Esophagus muscularis mucosa (tissue), 4 donors: ENCODE measurements around the gene BBX. TPM values are rescaled to one million over a fixed set of nuclear protein-coding genes. Genes with fewer than 3 reads are reported as not detected.

Source experiments
- DNase-seq: peaks from one replicate; pipeline ENCODE4 v3.0.0-alpha.2; 2017; ENCODE audit errors: extremely low spot score
- H3K27ac ChIP-seq, 4 donors: fragments of 200-600 bp; sonication (generic); replicated peaks in 1 of 4; 1 replicate in 3 of 4; 2 replicates in 1 of 4; pipeline ENCODE4 v1.5.1; 2016 to 2019; ENCODE audit warnings: mild to moderate bottlenecking in 1 of 4
- H3K27me3 ChIP-seq, 4 donors: fragments of 200-600 bp; sonication (generic); one replicate each; pipeline versions ENCODE4 v1.5.1 to v1.6.0; 2016 to 2019
- H3K36me3 ChIP-seq, 4 donors: fragments of 200-600 bp; sonication (generic); one replicate each; pipeline ENCODE4 v1.5.1; 2016 to 2019
- H3K4me1 ChIP-seq, 4 donors: fragments of 200-600 bp; sonication (generic); one replicate each; pipeline ENCODE4 v1.5.1; 2016 to 2019
- H3K4me3 ChIP-seq, 4 donors: fragments of 200-600 bp; sonication (generic); 1 replicate in 2 of 4; 2 replicates in 2 of 4; pipeline ENCODE4 v1.5.1; 2016 to 2019; ENCODE audit warnings: mild to moderate bottlenecking in 4 of 4, moderate library complexity in 1 of 4
- H3K9me3 ChIP-seq, 4 donors: fragments of 200-600 bp; sonication (generic); 1 replicate in 3 of 4; 2 replicates in 1 of 4; pipeline ENCODE4 v1.5.1; 2016 to 2019
- CTCF ChIP-seq, 3 experiments: fragments of 200-600 bp in 2 of 3; fragments of 450-650 bp in 1 of 3; sonication (generic) in 2 of 3; IDR thresholded peaks; one replicate each; pipeline ENCODE4 v1.5.1; 2017 to 2019; ENCODE audit warnings: antibody characterized with exemption in 3 of 3, mild to moderate bottlenecking in 2 of 3, moderate library complexity in 1 of 3
- EP300 ChIP-seq: sonication (generic); formaldehyde crosslinking; IDR thresholded peaks from one replicate; pipeline ENCODE4 v1.6.1; 2017; ENCODE audit warnings: antibody characterized with exemption
- POLR2A ChIP-seq: fragments of 450-650 bp; IDR thresholded peaks from one replicate; pipeline ENCODE4 v1.6.1; 2017; ENCODE audit warnings: antibody characterized with exemption, moderate library complexity, mild to moderate bottlenecking, low read depth
- POLR2AphosphoS5 ChIP-seq, 2 donors: sonication (generic); formaldehyde crosslinking; IDR thresholded peaks; one replicate each; pipeline ENCODE4 v1.6.1; 2017; ENCODE audit warnings: antibody characterized with exemption in 2 of 2
- WGBS: methylation state at CpG from one replicate; pipeline ENCODE4 v1.1.5; 2018; 5-methylcytosine and 5-hydroxymethylcytosine counted together
- intact Hi-C: fragments of 100-400 bp; cut with DNase I; formaldehyde crosslinking; loops from one replicate; pipeline ENCODE4 v1.15.1; 2023
- total RNA-seq, 4 donors: library from RNA; depleted of rRNA; stranded (reverse); fragments of >200 nt; gene quantifications; one replicate each; pipeline versions ENCODE4 v1.1.0 to v1.2.1, GENCODE V29; 2016

The BBX gene
- total RNA-seq, 4 donors from 2014 or later, result 49.2 to 78.9 (median 77.9) TPM

GRCh38 chr3:107574650-107575049, 51.9 kb downstream of the BBX start:
- DNase-seq, result no peak
- H3K27ac ChIP-seq, result no peak overlapping the region
- intact Hi-C loops, result loop anchor here (5.0 kb wide), 2 partner anchors 83 to 168 kb away; no protein-coding TSS in a partner anchor
- H3K4me1 ChIP-seq, result peaks cover 0 to 15% (median 7%) of the 10 kb centered on the region in 4 donors
- H3K36me3 ChIP-seq, result peaks cover 0 to 5% (median 0%) of the 10 kb centered on the region in 4 donors
- TF ChIP-seq CTCF (IDR thresholded peaks at IDR 0.05), result peak; percentile 49 to 62 (median 55)
- TF ChIP-seq EP300, result no peak
- H3K9me3 ChIP-seq, result no peaks in the 10 kb centered on the region
- no peaks in the 10 kb centered on the region for H3K27me3 ChIP-seq
- no peak overlapping the region for H3K4me3 ChIP-seq

GRCh38 chr3:107578091-107578490, 55.3 kb downstream of the BBX start:
- Histone ChIP-seq H3K27me3 (no peaks in the 10 kb centered on the region), H3K4me3 (no peak overlapping the region), H3K27ac (no peak overlapping the region), H3K4me1 (peaks cover 0 to 5% (median 2%) of the 10 kb centered on the region in 4 donors), H3K9me3 (no peaks in the 10 kb centered on the region), H3K36me3 (peaks cover 0 to 5% (median 0%) of the 10 kb centered on the region in 4 donors)
- no peak for DNase-seq
- no peak for TF ChIP-seq POLR2AphosphoS5 (IDR thresholded peaks at IDR 0.05)
- no peak for TF ChIP-seq POLR2A
- no peak for TF ChIP-seq EP300
- TF ChIP-seq CTCF (IDR thresholded peaks at IDR 0.05), result no peak
- intact Hi-C loops, result no loop called here
- 87% methylated on average over 2 of the region's 2 CpGs for WGBS

- no peak overlapping the region for H3K4me3 ChIP-seq
- H3K27ac ChIP-seq, result no peak overlapping the region
- intact Hi-C loops, result no loop called here
- H3K27me3 ChIP-seq, result no peaks in the 10 kb centered on the region
- DNase-seq, result no peak
- peaks cover 0 to 5% (median 0%) of the 10 kb centered on the region in 4 donors for H3K4me1 ChIP-seq
- H3K36me3 ChIP-seq, result peaks cover 0 to 5% (median 0%) of the 10 kb centered on the region in 4 donors
- WGBS, result 85% methylated on average over 3 of the region's 3 CpGs
- H3K9me3 ChIP-seq, result no peaks in the 10 kb centered on the region
- TF ChIP-seq POLR2A (no peak), POLR2AphosphoS5 (IDR thresholded peaks at IDR 0.05) (no peak), CTCF (IDR thresholded peaks at IDR 0.05) (no peak), EP300 (no peak)
Observed at GRCh38 chr3:107578523-107578922, 55.8 kb downstream of the BBX start.

GRCh38 chr3:107579371-107579770, 56.6 kb downstream of the BBX start:
- no peak overlapping the region for H3K4me3 ChIP-seq
- DNase-seq, result no peak
- no peak for TF ChIP-seq POLR2AphosphoS5 (IDR thresholded peaks at IDR 0.05)
- TF ChIP-seq POLR2A, result no peak
- TF ChIP-seq EP300, result no peak
- no peak for TF ChIP-seq CTCF (IDR thresholded peaks at IDR 0.05)
- no peaks in the 10 kb centered on the region for H3K27me3 ChIP-seq
- peaks cover 0 to 5% (median 0%) of the 10 kb centered on the region in 4 donors for H3K36me3 ChIP-seq
- intact Hi-C loops, result no loop called here
- no peaks in the 10 kb centered on the region for H3K9me3 ChIP-seq
- 82% methylated on average over 4 of the region's 4 CpGs for WGBS
- peaks cover 0 to 5% (median 0%) of the 10 kb centered on the region in 4 donors for H3K4me1 ChIP-seq
- H3K27ac ChIP-seq, result no peak overlapping the region

GRCh38 chr3:107581230-107581629, 58.5 kb downstream of the BBX start:
- Histone ChIP-seq H3K4me1 (peaks cover 0 to 5% (median 0%) of the 10 kb centered on the region in 4 donors), H3K27ac (no peak overlapping the region), H3K9me3 (no peaks in the 10 kb centered on the region), H3K27me3 (no peaks in the 10 kb centered on the region), H3K36me3 (peaks cover 0 to 5% (median 0%) of the 10 kb centered on the region in 4 donors), H3K4me3 (no peak overlapping the region)
- no peak for DNase-seq
- 70% methylated on average over 1 of the region's 1 CpG for WGBS
- intact Hi-C loops, result no loop called here
- TF ChIP-seq POLR2A (no peak), CTCF (IDR thresholded peaks at IDR 0.05) (no peak), EP300 (no peak), POLR2AphosphoS5 (IDR thresholded peaks at IDR 0.05) (no peak)
